H1 (cell line): ENCODE data around the gene CREB1.

Experiments used
- ASH2L ChIP-seq: fragments of 200-600, 300-600 bp; sonication (generic); IDR thresholded peaks from one replicate; pipeline ENCODE4 v1.7.1; 2017; ENCODE audit warnings: low read length
- CHD2 ChIP-seq: IDR thresholded peaks from 2 replicates; pipeline ENCODE4 v1.6.1; 2012; ENCODE audit warnings: low read length, improper control_type of control experiment
- GABPA ChIP-seq: IDR thresholded peaks from 2 replicates; pipeline ENCODE4 v1.6.1; 2011; ENCODE audit warnings: mild to moderate bottlenecking, low read length, moderate library complexity, borderline replicate concordance; ENCODE audit not compliant: insufficient read depth
- JUND ChIP-seq: IDR thresholded peaks from 2 replicates; pipeline ENCODE4 v1.6.1; 2011; ENCODE audit warnings: mild to moderate bottlenecking, improper control_type of control experiment, low read length
- POLR2A ChIP-seq, 2 experiments: IDR thresholded peaks; 1 replicate in 1 of 2; 2 replicates in 1 of 2; pipeline ENCODE4 v1.6.1; 2011; ENCODE audit warnings: low read depth in 2 of 2, low read length in 2 of 2, mild to moderate bottlenecking in 2 of 2; ENCODE audit errors: control extremely low read depth in 1 of 2
- RFX5 ChIP-seq: IDR thresholded peaks from 2 replicates; pipeline ENCODE4 v1.6.1; 2011; ENCODE audit warnings: low read depth, low read length, improper control_type of control experiment, borderline replicate concordance
- RXRA ChIP-seq: IDR thresholded peaks from 2 replicates; pipeline ENCODE4 v1.6.1; 2011; ENCODE audit warnings: low read depth, mild to moderate bottlenecking, low read length, moderate library complexity; ENCODE audit not compliant: insufficient read depth
- TF ChIP-seq, protein P1 (sequence below): IDR thresholded peaks from 2 replicates; pipeline ENCODE4 v1.6.1; 2011; ENCODE audit warnings: low read length, improper control_type of control experiment
- TF ChIP-seq, protein P2 (sequence below), 3 experiments: IDR thresholded peaks; 1 replicate in 2 of 3; 2 replicates in 1 of 3; pipeline versions ENCODE4 v1.5.1 to v1.6.1; 2011; ENCODE audit warnings: low read length in 3 of 3, mild to moderate bottlenecking in 3 of 3, inconsistent platforms in 2 of 3, low read depth in 1 of 3, moderate library complexity in 1 of 3; ENCODE audit not compliant: insufficient read depth in 1 of 3; ENCODE audit errors: control extremely low read depth in 1 of 3

DNA sequence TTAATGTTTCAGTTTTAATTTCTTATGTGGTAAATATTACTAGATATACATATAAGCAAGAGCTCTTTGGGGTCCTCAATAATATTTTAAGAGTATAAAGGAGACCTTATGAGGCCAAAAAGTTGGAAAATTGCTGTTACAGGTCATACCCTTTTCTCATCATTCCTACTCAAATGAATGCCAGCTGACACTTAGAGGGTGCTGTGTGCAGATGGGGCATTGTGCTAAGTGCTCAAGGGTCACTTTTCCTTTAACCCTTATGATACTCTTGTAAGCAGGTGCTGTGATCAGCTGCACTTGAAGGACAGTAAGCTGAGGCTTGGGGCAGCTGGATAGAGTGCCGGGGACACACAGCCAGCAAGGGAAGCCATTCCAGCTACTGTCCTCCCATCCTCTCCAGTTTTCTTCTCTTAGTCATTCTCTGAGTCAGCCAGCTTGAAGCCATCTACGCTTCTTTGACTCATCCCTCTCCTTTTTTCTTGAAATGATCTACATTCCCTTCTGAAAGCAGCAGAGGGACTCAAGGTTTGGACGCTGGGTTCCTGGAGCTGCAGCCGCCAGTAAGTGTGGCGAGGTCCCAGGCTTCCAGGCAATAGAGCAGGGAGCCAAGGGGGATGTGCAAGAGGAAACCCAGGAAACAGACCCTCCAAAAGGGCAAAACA lies 42.0 kb upstream of the CREB1 start:
- TF ChIP-seq POLR2A (IDR thresholded peaks at IDR 0.05; ENCODE audit: control extremely low read depth in 1 of 2, low read depth in 2 of 2, low read length in 2 of 2) (no peak), RFX5 (no peak), ASH2L (no peak), RXRA (no peak), GABPA (no peak), CHD2 (no peak), JUND (no peak)
- TF ChIP-seq, protein P1, sequence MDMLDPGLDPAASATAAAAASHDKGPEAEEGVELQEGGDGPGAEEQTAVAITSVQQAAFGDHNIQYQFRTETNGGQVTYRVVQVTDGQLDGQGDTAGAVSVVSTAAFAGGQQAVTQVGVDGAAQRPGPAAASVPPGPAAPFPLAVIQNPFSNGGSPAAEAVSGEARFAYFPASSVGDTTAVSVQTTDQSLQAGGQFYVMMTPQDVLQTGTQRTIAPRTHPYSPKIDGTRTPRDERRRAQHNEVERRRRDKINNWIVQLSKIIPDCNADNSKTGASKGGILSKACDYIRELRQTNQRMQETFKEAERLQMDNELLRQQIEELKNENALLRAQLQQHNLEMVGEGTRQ: no peak
- TF ChIP-seq, protein P2, sequence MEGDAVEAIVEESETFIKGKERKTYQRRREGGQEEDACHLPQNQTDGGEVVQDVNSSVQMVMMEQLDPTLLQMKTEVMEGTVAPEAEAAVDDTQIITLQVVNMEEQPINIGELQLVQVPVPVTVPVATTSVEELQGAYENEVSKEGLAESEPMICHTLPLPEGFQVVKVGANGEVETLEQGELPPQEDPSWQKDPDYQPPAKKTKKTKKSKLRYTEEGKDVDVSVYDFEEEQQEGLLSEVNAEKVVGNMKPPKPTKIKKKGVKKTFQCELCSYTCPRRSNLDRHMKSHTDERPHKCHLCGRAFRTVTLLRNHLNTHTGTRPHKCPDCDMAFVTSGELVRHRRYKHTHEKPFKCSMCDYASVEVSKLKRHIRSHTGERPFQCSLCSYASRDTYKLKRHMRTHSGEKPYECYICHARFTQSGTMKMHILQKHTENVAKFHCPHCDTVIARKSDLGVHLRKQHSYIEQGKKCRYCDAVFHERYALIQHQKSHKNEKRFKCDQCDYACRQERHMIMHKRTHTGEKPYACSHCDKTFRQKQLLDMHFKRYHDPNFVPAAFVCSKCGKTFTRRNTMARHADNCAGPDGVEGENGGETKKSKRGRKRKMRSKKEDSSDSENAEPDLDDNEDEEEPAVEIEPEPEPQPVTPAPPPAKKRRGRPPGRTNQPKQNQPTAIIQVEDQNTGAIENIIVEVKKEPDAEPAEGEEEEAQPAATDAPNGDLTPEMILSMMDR (IDR thresholded peaks at IDR 0.05; ENCODE audit: control extremely low read depth in 1 of 3, insufficient read depth in 1 of 3, low read depth in 1 of 3, low read length in 3 of 3): no peak
